ENCODE results near the gene SLC66A2.

GRCh38 chr18:79919089-79919488 is 32.4 kb downstream of the SLC66A2 start:
- no peak for TF ChIP-seq ZNF687 (IDR thresholded peaks at IDR 0.05)
- TF ChIP-seq CTCF (IDR thresholded peaks at IDR 0.05 in 2 of 3, conservative IDR thresholded peaks at IDR 0.05 in 1 of 3; ENCODE audit: control insufficient read depth in 2 of 3, extremely low read depth in 1 of 3, insufficient read depth in 1 of 3, low read depth in 3 of 3, low read length in 3 of 3): no peak
- no peak for TF ChIP-seq RELA (IDR thresholded peaks at IDR 0.05; ENCODE audit: borderline replicate concordance, partially characterized antibody)
- TF ChIP-seq CBFB (IDR thresholded peaks at IDR 0.05; ENCODE audit: low read depth): no peak
- TF ChIP-seq RFX5 (IDR thresholded peaks at IDR 0.05; ENCODE audit: low read depth, low read length): no peak
- no peak for TF ChIP-seq MXI1 (IDR thresholded peaks at IDR 0.05; ENCODE audit: low read depth, low read length)
- TF ChIP-seq PRDM15 (CRISPR knock-in tag; IDR thresholded peaks at IDR 0.05): no peak

Measured in GM12878 (cell line).